Stimulated activated CD4-positive, alpha-beta T cell treated with anti-CD3 and anti-CD28 coated beads, Interleukin-1b, Interleukin-23, amount 100 ng/mL, for 4 hours (primary cell): ENCODE results near the gene WRAP73.
A peak's percentile ranks its signal among the peaks of the same experiment; 100 is the strongest.

Experiments used
- DNase-seq, 2 donors: peaks; one replicate each; pipeline ENCODE4 v3.0.0-alpha.2; 2020; ENCODE audit warnings: low read depth in 2 of 2

WRAP73 gene, protein sequence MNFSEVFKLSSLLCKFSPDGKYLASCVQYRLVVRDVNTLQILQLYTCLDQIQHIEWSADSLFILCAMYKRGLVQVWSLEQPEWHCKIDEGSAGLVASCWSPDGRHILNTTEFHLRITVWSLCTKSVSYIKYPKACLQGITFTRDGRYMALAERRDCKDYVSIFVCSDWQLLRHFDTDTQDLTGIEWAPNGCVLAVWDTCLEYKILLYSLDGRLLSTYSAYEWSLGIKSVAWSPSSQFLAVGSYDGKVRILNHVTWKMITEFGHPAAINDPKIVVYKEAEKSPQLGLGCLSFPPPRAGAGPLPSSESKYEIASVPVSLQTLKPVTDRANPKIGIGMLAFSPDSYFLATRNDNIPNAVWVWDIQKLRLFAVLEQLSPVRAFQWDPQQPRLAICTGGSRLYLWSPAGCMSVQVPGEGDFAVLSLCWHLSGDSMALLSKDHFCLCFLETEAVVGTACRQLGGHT

DNA sequence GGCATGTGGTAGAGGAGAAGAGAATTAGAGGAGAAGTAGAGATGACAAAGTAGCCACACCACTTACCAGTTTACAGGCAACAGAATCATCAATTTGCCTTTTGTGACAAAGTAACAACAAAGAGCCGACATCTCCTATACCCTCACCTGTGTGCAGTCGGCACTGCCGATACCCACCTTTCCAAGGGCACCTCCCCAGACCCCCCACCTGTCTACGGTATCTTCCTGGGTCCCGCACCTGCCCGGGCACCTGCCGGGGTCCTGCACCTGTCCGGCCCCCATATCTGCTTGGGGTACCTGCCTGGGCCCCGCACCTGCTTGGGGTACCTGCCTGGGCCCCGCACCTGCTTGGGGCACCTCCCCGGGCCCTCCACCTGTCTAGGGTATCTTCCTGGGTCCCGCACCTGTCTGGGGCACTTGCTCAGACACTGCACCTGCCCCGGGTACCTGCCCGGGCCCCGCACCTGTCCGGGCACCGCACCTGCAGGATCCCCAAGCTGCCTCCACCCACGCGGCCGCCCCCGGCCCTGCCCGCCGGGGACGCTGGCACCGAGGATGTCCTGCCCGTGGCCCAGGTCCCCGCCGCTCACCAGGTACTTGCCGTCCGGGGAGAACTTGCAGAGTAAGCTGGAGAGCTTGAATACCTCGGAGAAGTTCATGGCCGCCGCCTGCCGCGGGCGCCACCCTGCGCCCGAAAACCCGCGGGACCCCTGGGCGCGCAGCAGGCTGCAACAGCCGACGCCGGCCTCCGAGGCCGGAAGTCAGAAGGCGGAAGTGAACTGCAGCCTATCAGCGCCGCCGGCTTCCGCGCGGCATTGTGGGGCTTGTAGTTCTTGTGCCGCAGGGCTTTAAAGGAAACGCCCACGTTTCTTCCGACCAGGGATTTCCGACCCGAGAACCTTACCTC is at the start of gene WRAP73:
TSS of gene WRAP73 (minus strand) at position 762 of the 906 bp plus-strand sequence. CDS start at position 658, 104 bp downstream.
- DNase-seq: peak; percentile 83

DNA sequence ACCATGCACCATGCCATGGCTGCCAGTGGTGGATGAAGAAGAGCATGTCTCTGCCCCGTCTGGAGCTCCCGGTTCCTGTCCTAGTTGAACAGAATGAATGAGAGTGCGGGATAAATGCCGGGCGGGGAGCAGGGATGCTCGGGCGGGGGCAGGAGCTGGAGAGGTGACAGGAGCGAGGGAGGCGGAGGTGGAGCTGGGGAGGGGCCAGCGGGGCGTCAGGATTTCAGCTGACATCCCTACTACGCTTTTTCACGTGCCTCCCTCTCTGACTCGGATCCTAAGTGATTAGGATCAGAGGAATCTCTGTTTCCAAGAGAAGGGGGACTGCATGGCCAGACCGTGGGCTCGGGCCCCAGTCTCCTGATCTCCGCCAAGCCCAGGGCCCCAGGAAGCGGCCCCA is 49.7 kb upstream of the WRAP73 start:
- DNase-seq: no peak

DNA sequence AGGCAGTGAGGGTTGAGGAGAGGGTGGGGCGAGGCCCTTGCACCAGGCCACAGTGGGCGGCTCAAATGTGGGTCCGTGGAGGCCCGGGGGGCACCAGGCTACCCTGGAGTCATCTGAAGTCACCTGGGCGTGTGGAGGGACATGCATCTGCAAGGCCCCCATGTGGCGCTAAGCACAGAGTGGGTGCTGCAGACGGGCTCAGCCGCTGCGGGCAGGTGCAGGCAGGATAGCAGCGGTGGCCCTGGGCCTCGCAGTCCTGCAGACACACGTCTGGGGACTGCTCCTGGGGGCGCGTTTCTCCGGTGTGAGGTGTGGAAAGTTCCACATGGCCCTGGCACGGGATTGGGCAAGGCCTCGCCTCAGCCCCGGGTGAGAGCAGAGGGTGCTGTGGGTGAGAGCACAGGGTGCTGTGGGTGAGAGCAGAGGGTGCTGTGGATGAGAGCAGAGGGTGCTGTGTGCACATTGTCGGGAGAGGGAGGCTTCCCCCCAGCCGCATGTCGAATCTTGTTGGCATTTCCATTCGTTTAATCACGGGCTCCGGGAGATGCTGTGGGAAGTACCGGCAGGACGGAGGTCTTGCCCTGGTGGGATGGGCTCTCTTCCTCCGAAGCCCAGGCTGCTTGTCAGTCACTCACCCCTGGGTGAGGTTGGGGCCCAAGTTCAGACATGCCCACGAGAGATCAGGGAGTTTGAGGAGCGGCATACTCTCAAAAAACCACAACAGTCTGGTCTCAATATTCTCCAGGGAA is 48.9 kb upstream of the WRAP73 start:
- no peak for DNase-seq

DNA sequence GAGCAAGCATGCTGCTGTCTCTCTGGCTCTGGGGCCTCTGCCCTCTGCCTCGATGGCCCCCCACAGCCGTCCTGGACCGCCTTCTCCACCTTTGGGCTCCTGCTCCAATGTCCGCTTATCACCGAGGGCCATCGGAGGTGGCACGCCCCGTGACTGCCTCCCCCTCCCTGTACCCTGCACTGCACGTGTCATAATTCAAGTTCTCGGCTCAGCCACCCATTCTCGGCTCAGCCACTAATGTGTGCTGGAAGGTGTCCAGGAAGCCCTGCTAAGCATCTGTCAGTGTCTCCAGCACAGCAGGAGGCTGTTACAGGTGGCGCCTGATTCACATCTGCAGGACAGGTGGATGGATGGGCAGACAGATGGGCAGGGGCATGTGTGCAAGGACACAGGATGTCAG is 47.9 kb upstream of the WRAP73 start:
- DNase-seq: no peak

DNA sequence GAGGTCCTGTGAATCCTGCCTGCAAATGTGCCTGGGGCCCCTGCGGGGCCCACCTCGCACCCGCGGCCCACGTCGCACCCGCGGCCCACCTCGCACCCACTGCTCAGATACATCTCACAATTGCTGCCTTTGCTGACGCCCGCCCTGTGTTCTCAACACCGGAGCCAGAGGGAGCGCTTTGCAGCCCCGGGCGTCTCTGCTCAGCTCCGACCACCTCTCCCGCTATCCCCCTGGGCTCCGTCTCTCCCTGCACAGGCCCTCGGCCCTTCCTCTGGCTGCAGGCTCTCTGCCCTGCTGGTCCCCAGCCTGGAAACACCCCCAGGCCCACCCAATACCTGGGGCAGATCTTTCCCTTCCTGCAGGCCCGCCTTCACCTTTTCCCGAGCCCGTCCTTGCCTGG is 47.2 kb upstream of the WRAP73 start:
- no peak for DNase-seq

DNA sequence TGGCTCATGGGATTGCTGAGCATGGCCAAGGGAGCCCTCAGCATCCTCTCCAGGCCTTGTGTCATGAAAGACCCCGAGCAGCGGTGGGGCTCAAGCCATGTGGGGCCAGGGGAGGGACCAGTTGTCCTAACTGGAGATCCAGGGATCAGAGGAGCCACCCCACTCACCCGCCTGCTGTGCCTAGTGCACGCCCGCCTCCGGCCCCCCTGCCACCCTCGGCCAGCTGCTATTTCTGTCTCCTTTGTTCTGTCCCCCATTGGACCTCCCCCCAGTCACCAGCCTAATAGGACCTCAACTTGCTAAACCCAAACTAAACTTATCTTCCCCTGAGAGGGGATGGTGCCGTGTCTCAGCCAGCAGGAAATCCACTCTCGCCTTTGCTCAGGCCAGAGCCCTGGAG is 46.8 kb upstream of the WRAP73 start:
- no peak for DNase-seq

DNA sequence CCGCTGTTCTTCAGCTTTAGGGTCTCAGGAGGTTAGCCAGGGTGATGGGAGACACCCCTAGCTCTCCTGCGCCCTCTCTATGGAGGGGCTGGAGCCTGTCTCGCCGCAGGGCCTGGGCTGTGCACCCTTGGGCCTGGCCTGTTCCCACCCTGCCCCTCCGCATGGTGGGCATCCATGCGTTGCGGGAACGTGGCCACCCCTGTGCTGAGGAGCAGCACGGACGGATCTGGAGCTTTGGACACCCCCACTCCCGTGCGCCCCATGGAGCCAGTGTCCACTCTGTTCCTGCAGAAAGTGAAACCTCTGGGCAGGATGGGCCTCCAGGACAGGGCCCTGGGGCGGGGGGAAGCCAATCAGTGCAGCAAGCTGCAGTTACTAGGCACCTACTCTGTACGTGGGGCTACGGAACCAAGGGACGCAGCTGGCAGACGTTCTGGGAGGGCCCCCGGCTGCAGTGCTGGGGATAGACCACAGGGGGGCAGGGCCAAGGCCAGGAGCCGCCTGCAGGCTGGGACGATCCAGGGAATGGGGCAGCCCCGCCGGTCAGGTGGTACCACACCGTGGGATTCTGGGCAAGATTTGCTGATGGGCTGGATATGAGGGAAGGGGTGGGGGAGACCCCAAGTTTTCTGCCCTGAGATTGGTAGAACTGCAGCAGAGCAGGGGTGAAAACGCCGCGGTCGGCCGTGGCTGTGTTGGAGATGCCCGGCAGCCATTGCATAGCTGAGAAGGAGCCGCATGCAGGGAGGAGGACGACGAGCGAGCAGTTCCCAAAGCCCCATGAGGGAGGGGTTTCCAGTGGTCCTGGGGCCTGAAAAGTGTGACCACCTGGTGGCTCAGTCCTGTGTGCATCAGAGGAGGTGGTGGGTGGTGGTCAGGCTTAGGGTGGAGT is 45.7 kb upstream of the WRAP73 start:
- peak in 1 of 2 donors; percentile 33 for DNase-seq

DNA sequence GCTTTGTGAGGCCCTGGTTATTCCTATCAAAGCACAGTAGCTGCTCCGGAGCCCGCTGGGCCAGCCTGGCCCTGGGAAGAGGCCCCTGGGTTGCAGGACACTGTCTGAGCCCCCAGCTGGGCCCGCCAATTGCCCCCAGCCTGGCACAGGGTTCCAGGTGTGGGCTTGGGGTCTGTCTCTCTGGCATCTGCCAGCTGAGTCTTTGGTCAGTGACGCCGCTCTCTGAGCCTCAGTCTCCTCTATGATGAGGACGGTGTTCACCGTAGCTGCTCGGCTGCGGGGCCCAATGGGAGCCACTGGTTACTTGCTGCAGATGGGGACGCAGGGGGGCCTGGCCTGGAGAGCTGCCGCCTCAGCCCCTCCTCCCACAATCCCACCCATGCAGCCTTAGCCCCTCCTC is 43.4 kb upstream of the WRAP73 start:
- DNase-seq: no peak

DNA sequence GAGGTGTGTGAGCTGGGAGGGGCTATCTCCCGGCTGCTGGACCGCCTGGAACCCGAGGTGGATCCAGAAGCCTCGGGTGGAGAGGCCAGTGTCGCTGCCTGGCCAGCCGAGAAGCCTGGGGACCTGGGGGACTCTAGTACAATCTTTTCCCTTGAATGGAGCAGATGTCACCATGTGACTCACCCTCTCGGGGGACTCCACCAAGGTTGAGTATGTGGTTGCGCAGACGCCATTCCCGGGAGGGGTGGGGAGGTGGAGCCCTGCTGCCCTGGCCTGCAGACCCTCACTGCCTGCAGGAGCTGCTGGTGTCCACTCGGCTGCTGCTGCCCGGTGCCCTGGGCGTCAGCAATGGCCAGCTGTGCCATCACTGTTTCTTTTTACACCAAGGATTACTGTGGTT is 42.7 kb upstream of the WRAP73 start:
- DNase-seq: no peak

DNA sequence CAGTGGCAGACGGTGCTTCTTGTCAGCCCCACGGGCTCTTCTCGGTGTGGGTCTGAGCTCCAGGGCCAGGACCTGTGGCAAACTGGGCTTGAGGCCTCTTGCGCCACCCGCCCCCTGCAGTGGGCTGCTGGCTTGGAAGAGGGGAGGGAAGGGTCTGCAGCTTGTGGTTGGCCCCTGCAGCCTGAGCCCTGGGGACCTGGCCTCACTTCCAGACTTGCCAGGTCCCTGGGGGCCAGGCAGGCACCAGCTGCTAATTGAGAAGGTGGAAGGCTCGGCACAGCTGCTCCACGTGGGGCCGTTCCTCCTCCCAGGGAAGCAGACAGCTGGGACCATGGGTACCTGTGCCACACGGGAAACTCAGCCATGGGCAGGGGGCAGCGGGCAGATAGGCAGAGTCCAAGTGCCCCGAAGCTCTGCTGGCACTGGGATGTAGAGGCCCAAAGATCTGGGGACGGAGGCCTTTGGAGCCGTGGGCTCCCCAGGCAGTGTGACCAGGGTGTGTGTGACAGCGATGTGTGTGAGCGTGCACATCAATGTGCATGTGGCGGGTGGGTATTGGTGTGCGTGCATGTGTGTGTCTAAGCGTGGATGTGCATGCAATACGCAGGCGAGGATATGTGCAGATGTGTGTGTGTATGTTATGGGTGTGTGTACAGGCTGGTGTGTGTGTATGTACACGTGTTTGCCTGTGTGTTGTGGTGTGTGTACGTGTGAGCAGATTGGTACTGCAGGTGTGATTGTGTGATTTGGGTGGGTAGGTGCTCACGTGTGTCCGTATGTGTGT is 41.7 kb upstream of the WRAP73 start:
- DNase-seq: no peak

DNA sequence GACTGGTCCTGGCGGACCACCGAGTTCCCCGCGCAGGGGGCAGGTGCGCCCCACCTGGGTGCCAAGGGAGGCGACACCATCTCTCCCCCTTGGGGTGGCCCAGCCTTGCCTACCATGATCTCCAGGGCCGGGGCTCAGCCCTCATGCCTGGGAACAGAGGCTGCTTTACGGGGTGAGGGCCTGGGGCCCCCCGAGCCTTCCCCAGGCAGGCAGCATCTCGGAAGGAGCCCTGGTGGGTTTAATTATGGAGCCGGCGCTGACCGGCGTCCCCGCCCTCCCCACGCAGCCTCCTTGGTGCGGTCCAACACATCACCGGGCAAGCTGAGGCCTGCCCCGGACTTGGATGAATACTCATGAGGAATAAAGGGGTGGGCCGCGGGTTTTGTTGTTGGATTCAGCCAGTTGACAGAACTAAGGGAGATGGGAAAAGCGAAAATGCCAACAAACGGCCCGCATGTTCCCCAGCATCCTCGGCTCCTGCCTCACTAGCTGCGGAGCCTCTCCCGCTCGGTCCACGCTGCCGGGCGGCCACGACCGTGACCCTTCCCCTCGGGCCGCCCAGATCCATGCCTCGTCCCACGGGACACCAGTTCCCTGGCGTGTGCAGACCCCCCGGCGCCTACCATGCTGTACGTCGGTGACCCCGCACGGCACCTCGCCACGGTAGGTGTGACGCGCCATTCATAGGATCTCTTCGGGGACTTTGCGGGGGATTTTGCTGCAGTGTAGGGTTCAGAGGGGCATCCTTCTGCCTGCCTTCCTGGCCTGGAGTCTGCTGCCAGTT is 40.6 kb upstream of the WRAP73 start:
- DNase-seq: no peak

DNA sequence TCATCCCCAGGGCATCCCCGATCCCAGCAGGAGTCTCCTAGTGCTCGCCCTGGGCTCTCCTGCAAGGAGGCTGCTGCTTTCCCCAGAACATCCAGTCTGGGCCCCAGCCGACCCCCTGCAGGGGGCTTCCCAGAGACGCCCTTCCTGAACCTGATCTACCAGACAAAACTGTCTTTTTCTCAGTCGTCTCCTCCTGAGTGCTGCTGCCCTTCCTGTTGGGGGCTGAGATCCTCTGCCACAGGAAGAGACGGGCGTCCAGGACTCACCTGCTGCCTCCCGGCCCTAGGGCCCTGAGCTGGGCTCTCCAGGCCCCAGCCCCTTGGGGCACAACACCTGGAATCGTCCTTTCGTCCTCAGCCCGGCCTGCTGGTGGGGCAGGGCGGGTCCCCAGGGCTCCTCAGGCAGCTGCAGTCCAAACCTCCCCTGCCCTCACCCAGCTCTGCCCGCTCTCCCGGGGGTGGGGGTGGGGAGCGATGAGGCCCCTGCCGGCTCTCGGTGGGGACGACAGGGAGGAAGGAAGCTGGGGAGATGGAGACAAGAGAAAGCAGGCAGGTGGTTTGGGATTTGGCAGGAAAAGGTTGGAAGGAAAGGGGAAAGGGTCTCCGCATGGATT is 39.3 kb upstream of the WRAP73 start:
- DNase-seq: no peak

DNA sequence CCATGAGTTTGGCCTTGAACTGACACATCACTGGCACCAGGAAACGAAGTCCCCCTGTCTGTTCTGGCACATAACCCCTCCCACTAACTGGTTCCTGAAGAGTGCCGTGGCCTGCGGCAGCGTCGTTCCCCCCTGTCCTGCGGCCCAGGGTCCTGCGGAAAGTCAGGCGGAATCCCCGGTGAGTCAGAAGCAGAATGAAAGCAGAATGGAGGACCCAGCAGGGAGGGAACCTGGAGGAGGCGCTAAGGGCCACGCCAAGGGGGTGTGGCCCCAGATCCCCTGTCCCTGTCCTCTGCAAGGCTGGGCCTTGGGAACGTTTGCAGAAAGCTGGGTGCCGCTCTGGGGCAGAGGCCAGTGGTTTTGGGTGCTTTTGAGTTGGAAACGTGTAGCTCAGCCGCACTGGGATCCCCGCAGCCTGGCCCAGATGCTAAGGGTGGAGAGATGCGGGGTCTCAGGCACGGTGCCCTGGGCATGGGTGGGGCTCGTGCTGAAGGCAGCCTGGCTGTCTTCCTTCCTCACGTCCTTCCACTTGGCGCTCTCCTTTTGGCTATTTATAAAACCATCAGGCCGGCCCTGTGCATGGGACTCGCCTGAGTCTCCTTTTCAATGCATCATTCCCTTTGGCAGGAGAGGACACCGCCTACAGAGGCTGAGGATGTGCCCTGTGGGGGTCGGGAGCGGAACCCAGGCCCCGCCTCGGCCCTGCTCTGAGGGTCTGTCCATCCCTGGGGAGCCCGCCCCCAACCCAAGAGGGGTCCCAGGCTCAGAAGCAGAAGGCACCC is 38.6 kb upstream of the WRAP73 start:
- no peak for DNase-seq

DNA sequence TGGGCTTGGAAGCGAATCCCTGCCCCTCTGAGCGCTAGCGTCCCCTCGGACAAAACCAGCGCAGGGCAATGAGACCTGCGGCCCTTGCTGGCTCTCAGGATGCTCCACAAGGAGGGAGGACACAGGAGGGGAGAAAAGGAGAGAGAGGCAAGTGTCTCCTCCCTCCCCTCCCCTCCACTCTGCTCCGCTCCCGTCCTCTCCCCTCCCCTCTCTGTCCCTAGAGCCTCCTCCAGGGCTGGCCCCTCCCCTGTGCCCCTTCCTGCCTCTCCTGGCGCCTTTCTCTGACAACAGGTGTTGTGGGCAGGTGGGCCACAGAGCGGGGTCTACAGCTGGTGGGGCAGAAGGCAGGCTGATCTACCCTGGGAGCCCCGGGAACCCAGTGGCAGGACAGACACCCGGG is 37.6 kb upstream of the WRAP73 start:
- no peak for DNase-seq

DNA sequence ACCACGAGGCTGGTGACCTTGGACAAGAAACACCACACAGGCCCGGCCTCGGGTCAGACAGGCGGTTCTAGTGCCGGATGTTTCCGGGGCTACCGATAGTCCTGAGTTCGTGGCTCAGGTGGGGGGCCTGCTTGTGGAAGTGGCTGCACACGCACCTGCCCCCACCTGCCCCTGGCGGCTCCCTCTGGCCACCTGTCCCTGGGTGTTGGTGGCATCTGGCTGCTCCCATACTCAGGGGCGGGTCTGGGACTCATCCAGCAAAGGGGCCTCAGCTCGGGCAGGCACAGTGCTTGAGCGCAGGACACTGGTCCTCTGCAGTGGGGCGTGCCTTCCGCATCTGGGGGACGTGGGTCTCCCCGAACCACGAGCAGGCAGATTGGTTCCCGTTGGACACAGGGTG is 36.0 kb upstream of the WRAP73 start:
- no peak for DNase-seq

DNA sequence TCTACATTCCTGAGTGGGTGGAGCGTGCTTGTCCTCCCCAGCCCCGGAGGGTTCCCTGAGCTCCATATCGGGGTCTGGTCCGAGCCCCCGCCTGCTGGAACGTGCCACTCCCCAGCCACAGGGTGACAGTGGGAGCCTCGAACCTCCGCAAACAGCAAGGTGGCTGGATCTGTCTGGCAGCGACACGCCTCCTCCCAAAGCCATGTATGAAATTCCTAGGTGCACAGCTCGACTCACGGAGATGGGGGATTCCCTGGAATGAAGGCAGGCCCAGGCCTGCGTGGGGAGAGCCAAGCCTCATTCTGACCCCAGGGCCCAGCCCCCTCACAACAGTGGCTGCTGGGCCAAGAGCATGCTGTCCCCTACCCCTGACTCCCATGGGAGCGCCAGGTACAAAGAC is 35.3 kb upstream of the WRAP73 start:
- no peak for DNase-seq

DNA sequence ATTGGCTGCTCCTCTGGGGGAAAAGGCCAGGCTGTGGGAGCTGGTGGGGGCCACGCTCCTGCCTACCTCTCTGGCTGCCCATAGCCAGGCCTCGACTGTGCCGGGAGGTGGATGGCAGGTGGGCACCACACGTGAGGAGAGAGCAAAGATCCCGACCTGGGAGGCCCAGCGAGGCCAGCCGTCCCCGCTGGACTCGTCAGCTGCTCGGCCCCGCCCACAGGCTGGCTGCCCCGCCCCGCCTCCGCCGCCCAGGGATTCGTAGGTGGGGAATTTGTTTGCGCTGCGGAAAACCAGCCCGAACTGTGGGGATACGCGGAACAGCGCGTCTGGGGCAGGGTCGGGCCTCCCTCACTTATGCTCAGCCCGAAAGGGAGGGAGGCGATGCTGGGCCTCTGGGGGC is 34.1 kb upstream of the WRAP73 start:
- DNase-seq: no peak

DNA sequence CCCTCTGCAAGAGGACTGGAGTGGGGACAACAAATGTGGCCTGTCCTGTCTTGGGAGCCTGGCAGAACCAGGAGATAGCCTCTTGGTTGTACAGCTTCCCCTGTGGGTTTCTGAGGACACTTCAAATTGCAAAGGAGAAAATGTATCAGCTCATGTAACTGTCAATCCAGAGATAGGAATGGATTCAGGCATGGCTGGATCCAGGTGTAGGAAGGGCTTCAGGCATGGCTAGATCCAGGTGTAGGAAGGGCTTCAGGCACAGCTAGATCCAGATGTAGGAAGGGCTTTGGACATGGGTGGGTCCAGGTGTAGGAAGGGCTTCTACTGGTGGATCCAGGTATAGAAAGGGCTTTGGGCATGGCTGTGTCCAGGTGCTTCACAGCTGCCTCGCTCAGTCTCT is 33.3 kb upstream of the WRAP73 start:
- no peak for DNase-seq
